Right atrium auricular region (tissue), 2 donors: ENCODE measurements around the gene TSSK2. TPM values are rescaled to one million over a fixed set of nuclear protein-coding genes. Genes with fewer than 3 reads are reported as not detected.

Source experiments
- DNase-seq: peaks from one replicate; pipeline ENCODE4 v3.0.0-alpha.2; 2019; ENCODE audit warnings: low spot score
- H3K27ac ChIP-seq, 2 donors: fragments of 200-600 bp; sonication (generic); 1 replicate in 1 of 2; 2 replicates in 1 of 2; pipeline ENCODE4 v1.5.1; 2016 to 2019
- H3K27me3 ChIP-seq, 2 donors: fragments of 200-600 bp; sonication (generic); one replicate each; pipeline versions ENCODE4 v1.5.1 to v1.6.0; 2017 to 2019
- H3K36me3 ChIP-seq: fragments of 200-600 bp; sonication (generic); one replicate; pipeline ENCODE4 v1.5.1; 2016
- H3K4me1 ChIP-seq, 2 donors: fragments of 200-600 bp; sonication (generic); one replicate each; pipeline versions ENCODE4 v1.5.1 to v1.6.0; 2017 to 2019
- H3K4me3 ChIP-seq, 2 donors: fragments of 200-600 bp; sonication (generic); 1 replicate in 1 of 2; 2 replicates in 1 of 2; pipeline ENCODE4 v1.5.1; 2017 to 2019; ENCODE audit warnings: mild to moderate bottlenecking in 1 of 2, moderate library complexity in 1 of 2
- H3K9me3 ChIP-seq, 2 donors: fragments of 200-600 bp; sonication (generic); one replicate each; pipeline ENCODE4 v1.5.1; 2019
- CTCF ChIP-seq, 2 donors: fragments of 200-600 bp; sonication (generic); IDR thresholded peaks; one replicate each; pipeline ENCODE4 v1.5.1; 2019; ENCODE audit warnings: antibody characterized with exemption in 2 of 2
- total RNA-seq, 2 donors: library from RNA; depleted of rRNA; stranded (reverse); fragments of >200 nt; gene quantifications; one replicate each; pipeline ENCODE4 v1.1.0, GENCODE V29; 2016

TSSK2 gene
- total RNA-seq, 2 donors from 2014 or later: not detected

- Histone ChIP-seq H3K4me1 (peaks cover 0 to 7% of the 10 kb centered on the region in 2 donors), H3K4me3 (no peak overlapping the region), H3K9me3 (no peaks in the 10 kb centered on the region), H3K27ac (no peak overlapping the region), H3K27me3 (no peaks in the 10 kb centered on the region), H3K36me3 (peaks cover 7% of the 10 kb centered on the region)
- TF ChIP-seq CTCF (IDR thresholded peaks at IDR 0.05): no peak
- DNase-seq: no peak
These were observed 38.4 kb upstream of the TSSK2 start for GRCh38 chr22:19092725-19093124.

- no peaks in the 10 kb centered on the region for H3K27me3 ChIP-seq
- no peak overlapping the region for H3K27ac ChIP-seq
- H3K4me3 ChIP-seq: no peak overlapping the region
These were observed 36.6 kb upstream of the TSSK2 start for GRCh38 chr22:19094393-19094997.

GRCh38 chr22:19096555-19096954 lies 34.6 kb upstream of the TSSK2 start:
- Histone ChIP-seq H3K4me3 (no peak overlapping the region), H3K36me3 (no peaks in the 10 kb centered on the region), H3K4me1 (peaks cover 0 to 14% of the 10 kb centered on the region in 2 donors), H3K27me3 (no peaks in the 10 kb centered on the region), H3K9me3 (no peaks in the 10 kb centered on the region), H3K27ac (no peak overlapping the region)
- no peak for DNase-seq
- no peak for TF ChIP-seq CTCF (IDR thresholded peaks at IDR 0.05)

More at GRCh38 chr22:19094393-19094997, 36.6 kb upstream of the TSSK2 start:
- no peak for TF ChIP-seq CTCF (IDR thresholded peaks at IDR 0.05)
- H3K36me3 ChIP-seq: no peaks in the 10 kb centered on the region
- DNase-seq: no peak
- H3K9me3 ChIP-seq: no peaks in the 10 kb centered on the region
- H3K4me1 ChIP-seq: peaks cover 0 to 14% of the 10 kb centered on the region in 2 donors

GRCh38 chr22:19097518-19097917 lies 33.6 kb upstream of the TSSK2 start:
- H3K27ac ChIP-seq: no peak overlapping the region
- TF ChIP-seq CTCF (IDR thresholded peaks at IDR 0.05): no peak
- peaks cover 0 to 14% of the 10 kb centered on the region in 2 donors for H3K4me1 ChIP-seq
- no peaks in the 10 kb centered on the region for H3K36me3 ChIP-seq
- no peaks in the 10 kb centered on the region for H3K27me3 ChIP-seq
- no peaks in the 10 kb centered on the region for H3K9me3 ChIP-seq
- H3K4me3 ChIP-seq: no peak overlapping the region
- DNase-seq: no peak

- no peak for TF ChIP-seq CTCF (IDR thresholded peaks at IDR 0.05)
- no peaks in the 10 kb centered on the region for H3K27me3 ChIP-seq
- H3K27ac ChIP-seq: no peak overlapping the region
- H3K4me1 ChIP-seq: peaks cover 0 to 14% of the 10 kb centered on the region in 2 donors
- no peaks in the 10 kb centered on the region for H3K9me3 ChIP-seq
- no peak for DNase-seq
- no peaks in the 10 kb centered on the region for H3K36me3 ChIP-seq
- H3K4me3 ChIP-seq: no peak overlapping the region
These were observed 33.0 kb upstream of the TSSK2 start for GRCh38 chr22:19098157-19098556.
